Endothelial cell of umbilical vein (primary cell): Measurements from ENCODE around the gene YY2.

Source experiments
- POLR2A ChIP-seq: IDR thresholded peaks from 2 replicates; pipeline ENCODE4 v1.6.1; 2012; ENCODE audit warnings: low read depth, mild to moderate bottlenecking, control low read depth, low read length
- POLR2AphosphoS5 ChIP-seq: IDR thresholded peaks from 2 replicates; pipeline ENCODE4 v1.6.1; 2012; ENCODE audit warnings: low read depth, mild to moderate bottlenecking, control low read depth, low read length, moderate library complexity; ENCODE audit not compliant: insufficient read depth
- TF ChIP-seq, protein P1 (sequence below), 2 donors: IDR thresholded peaks; 1 replicate in 1 of 2; 2 replicates in 1 of 2; pipeline ENCODE4 v1.5.1; 2011; ENCODE audit warnings: low read length in 2 of 2, mild to moderate bottlenecking in 2 of 2, moderate library complexity in 2 of 2, control low read depth in 1 of 2, inconsistent platforms in 1 of 2, low read depth in 1 of 2; ENCODE audit not compliant: insufficient read depth in 1 of 2; ENCODE audit errors: extremely low read depth in 1 of 2

DNA sequence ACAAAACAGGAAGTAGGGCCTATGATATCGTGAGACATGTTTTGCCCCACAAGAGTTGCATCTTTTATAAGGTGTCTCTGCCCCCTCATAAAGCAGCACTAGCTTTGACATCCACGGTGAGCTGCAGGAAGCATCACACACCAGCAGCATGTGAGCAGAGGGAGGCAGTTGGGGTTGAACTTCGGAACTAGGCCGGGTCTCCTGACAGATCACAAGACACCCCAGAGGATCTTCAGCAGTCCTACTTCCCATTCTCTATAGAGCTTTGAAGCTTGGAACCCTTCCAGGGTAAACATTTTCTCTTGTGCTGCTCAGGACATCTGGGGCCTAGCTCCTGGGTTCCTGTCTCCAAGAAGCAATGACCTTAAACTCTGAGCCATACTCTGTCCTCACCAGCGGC is 27.5 kb downstream of the YY2 start:
- TF ChIP-seq POLR2A (no peak), POLR2AphosphoS5 (no peak)
- TF ChIP-seq, protein P1, sequence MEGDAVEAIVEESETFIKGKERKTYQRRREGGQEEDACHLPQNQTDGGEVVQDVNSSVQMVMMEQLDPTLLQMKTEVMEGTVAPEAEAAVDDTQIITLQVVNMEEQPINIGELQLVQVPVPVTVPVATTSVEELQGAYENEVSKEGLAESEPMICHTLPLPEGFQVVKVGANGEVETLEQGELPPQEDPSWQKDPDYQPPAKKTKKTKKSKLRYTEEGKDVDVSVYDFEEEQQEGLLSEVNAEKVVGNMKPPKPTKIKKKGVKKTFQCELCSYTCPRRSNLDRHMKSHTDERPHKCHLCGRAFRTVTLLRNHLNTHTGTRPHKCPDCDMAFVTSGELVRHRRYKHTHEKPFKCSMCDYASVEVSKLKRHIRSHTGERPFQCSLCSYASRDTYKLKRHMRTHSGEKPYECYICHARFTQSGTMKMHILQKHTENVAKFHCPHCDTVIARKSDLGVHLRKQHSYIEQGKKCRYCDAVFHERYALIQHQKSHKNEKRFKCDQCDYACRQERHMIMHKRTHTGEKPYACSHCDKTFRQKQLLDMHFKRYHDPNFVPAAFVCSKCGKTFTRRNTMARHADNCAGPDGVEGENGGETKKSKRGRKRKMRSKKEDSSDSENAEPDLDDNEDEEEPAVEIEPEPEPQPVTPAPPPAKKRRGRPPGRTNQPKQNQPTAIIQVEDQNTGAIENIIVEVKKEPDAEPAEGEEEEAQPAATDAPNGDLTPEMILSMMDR (IDR thresholded peaks at IDR 0.05; ENCODE audit: extremely low read depth in 1 of 2, insufficient read depth in 1 of 2, low read depth in 1 of 2, low read length in 2 of 2) = no peak
